Stomach (tissue), 4 donors: Measurements from ENCODE around the gene CORO2B.

ENCODE experiments used
- CTCF ChIP-seq, 7 experiments: fragments of 450-650 bp in 4 of 7; fragments of 200-600 bp in 3 of 7; sonication (generic) in 3 of 7; IDR thresholded peaks; one replicate each; pipeline ENCODE4 v1.5.1; 2016 to 2019; ENCODE audit warnings: antibody characterized with exemption in 7 of 7, control low read depth in 2 of 7, mild to moderate bottlenecking in 1 of 7
- POLR2AphosphoS5 ChIP-seq, 3 donors: sonication (generic); formaldehyde crosslinking; IDR thresholded peaks; one replicate each; pipeline ENCODE4 v1.6.1; 2016; ENCODE audit warnings: antibody characterized with exemption in 3 of 3

GRCh38 chr15:68599560-68600071, 20.8 kb downstream of the CORO2B start:
- TF ChIP-seq CTCF (IDR thresholded peaks at IDR 0.05) (no peak), POLR2AphosphoS5 (IDR thresholded peaks at IDR 0.05) (no peak)
